GM04504 (cell line): ENCODE measurements around the gene TGFB2.
"Not testable (repeated sequence)": the region's sequence is repeated elsewhere in the genome, so short reads cannot be mapped to it uniquely, and the experiment has no call there.

Source experiments
- DNase-seq: peaks from one replicate; pipeline ENCODE4 v3.0.0-alpha.2; 2012; ENCODE audit warnings: low read depth

The TGFB2 gene

GRCh38 chr1:218344814-218345672 lies at the start of gene TGFB2:
TSS of gene TGFB2 (plus strand) at chr1:218345336. CDS start at chr1:218346702, 1,366 bp downstream.
- DNase-seq, result no peak

- DNase-seq, result no peak
Observed at GRCh38 chr1:218296162-218296561, 49.0 kb upstream of the TGFB2 start.

- DNase-seq, result no peak
Observed at GRCh38 chr1:218297461-218297860, 47.7 kb upstream of the TGFB2 start.

- no peak for DNase-seq
Observed at GRCh38 chr1:218297867-218298266, 47.3 kb upstream of the TGFB2 start.

GRCh38 chr1:218298398-218298797 lies 46.7 kb upstream of the TGFB2 start:
- DNase-seq, result no peak

GRCh38 chr1:218299416-218299815 lies 45.7 kb upstream of the TGFB2 start:
- no peak for DNase-seq

GRCh38 chr1:218301217-218301616 lies 43.9 kb upstream of the TGFB2 start:
- no peak for DNase-seq

GRCh38 chr1:218302155-218302554 lies 43.0 kb upstream of the TGFB2 start:
- no peak for DNase-seq

GRCh38 chr1:218303176-218303879 lies 41.8 kb upstream of the TGFB2 start:
- no peak for DNase-seq

GRCh38 chr1:218304281-218305039 lies 40.7 kb upstream of the TGFB2 start:
- DNase-seq, result no peak

- no peak for DNase-seq
Observed at GRCh38 chr1:218305472-218306064, 39.6 kb upstream of the TGFB2 start.

- no peak for DNase-seq
Observed at GRCh38 chr1:218312509-218312908, 32.6 kb upstream of the TGFB2 start.

GRCh38 chr1:218314316-218314715 lies 30.8 kb upstream of the TGFB2 start:
- DNase-seq, result no peak

- DNase-seq, result no peak
Observed at GRCh38 chr1:218315638-218316037, 29.5 kb upstream of the TGFB2 start.

GRCh38 chr1:218317061-218317460 lies 28.1 kb upstream of the TGFB2 start:
- no peak for DNase-seq

GRCh38 chr1:218320182-218320581 lies 25.0 kb upstream of the TGFB2 start:
- not testable (repeated sequence) for DNase-seq

- DNase-seq, result no peak
Observed at GRCh38 chr1:218322762-218323161, 22.4 kb upstream of the TGFB2 start.

GRCh38 chr1:218323568-218324225 lies 21.4 kb upstream of the TGFB2 start:
- DNase-seq, result no peak

GRCh38 chr1:218324226-218324580 lies 20.9 kb upstream of the TGFB2 start:
- DNase-seq, result no peak

GRCh38 chr1:218328769-218329168 lies 16.4 kb upstream of the TGFB2 start:
- DNase-seq, result no peak

GRCh38 chr1:218330043-218330623 lies 15.0 kb upstream of the TGFB2 start:
- DNase-seq, result no peak
